ENCODE data around the gene ADAMTS8. TPM values are rescaled to one million over a fixed set of nuclear protein-coding genes. Genes with fewer than 3 reads are reported as not detected.
"Not testable (repeated sequence)": the region's sequence is repeated elsewhere in the genome, so short reads cannot be mapped to it uniquely, and the experiment has no call there.

Gene ADAMTS8
- total RNA-seq, 1 donor from 2014 or later = 2.8 TPM

GRCh38 chr11:130438401-130439159 lies 10.2 kb upstream of the ADAMTS8 start:
- not testable (repeated sequence) for DNase-seq

GRCh38 chr11:130437848-130438247 lies 9.4 kb upstream of the ADAMTS8 start:
- no peak for DNase-seq

DNA sequence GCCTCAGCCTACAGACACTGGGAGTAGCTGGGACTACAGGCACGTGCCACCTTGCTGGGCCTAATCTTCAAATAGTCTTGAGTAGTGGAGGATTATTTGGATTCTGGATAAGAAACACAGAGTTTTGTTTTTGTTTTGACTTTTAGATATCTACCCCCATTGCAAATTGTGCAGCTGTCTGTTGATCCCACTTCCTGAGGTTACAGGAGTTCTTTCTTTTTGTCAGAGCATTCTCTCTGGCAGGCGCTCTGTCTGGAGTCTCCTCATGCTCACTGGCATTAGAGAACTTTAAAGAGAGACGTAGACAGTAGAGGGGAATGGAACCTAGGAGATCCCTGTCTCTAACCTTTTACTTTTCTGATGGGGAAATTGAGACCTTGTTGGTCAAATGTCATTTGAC lies 7.8 kb upstream of the ADAMTS8 start:
- DNase-seq = no peak

- DNase-seq = no peak
These were observed 7.3 kb upstream of the ADAMTS8 start for GRCh38 chr11:130435671-130436070.

GRCh38 chr11:130434521-130435223 lies 6.3 kb upstream of the ADAMTS8 start:
- peak; percentile 52 for DNase-seq

DNA sequence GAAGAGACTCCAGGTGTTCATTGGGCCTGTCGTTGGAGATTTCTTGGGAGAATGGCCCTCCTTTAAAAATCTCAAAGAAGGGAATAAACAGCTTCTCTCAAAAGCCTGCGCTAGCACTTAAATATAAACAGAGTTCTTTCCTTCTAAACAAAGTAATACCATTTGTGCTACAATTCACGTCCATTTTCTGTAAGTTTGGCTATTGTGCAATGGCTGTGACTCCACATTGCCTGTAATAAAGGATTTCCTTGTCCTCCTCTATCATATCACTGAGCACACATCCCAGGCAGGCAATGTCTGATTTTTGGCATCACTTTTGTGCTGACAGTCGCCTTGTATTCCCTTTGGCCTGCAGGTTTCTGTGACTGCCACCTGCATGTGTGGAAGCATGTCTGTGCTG lies 4.9 kb upstream of the ADAMTS8 start:
- DNase-seq = no peak

GRCh38 chr11:130431801-130432200 lies 3.4 kb upstream of the ADAMTS8 start:
- no peak for DNase-seq

DNA sequence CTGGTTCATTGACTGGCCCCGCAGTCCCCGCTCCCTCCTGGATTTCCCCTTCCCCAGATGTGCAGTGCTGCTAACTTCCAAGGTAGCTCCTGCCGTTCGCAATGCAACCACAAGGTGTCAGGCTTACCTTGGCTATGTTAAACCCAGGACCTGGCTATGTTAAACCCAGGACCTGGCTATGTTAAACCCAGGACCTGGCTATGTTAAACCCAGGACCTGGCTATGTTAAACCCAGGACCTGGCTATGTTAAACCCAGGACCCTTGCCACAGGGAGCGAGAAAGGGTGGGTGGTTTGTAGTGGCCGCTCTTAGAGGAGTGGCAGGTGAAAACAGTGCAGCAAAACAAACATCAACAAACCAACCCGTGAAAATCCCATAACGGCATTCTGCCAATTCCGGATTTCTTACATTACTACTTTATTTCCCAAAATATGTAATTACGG lies 2.9 kb upstream of the ADAMTS8 start:
- DNase-seq = peak; percentile 27

DNA sequence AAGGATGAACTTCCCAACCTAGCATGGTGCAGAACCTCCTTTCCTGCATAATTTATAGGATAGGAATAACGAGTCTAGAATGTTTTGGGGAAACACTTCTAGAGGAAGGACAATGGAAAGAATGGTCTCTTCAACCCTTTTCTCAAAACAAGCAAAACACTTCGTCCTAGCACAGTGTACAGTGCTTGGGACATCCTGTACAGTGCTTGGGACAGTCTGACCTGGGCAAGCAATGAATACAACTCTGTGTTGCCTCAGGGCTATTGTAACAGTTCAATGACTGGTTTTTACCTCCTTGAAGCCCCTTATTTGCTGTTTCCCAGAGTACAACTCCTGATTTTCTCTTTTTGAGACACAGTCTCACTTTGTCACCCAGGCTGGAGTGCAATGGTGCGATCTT lies 1.6 kb upstream of the ADAMTS8 start:
- DNase-seq = no peak

DNA sequence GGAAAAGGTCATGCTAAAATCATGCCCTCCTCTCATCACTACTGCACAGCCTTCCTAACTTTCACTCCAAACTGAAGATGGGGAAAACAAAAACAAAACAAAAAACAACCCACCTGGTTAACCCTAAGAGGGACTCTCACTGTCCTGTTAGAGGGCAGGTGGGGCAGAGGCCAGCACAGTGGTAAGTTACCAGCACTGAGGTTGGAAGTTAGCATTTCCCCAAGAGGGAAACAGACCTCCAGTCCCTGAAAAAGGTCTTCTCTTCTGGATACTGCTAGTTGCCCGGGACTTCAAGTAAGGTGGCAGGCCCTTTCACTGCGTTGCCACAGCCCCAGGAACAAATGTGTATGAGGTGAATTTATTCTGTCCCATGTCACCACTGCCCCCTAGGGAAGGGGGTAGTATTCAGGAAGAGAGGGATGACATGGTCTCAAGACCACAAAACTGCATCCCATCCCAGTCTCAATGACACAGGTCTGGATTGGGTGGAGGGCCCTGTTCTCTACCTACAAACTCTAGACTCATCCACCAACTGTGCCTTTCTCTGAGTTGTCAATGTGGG lies 792 bp upstream of the ADAMTS8 start:
- no peak for DNase-seq

DNA sequence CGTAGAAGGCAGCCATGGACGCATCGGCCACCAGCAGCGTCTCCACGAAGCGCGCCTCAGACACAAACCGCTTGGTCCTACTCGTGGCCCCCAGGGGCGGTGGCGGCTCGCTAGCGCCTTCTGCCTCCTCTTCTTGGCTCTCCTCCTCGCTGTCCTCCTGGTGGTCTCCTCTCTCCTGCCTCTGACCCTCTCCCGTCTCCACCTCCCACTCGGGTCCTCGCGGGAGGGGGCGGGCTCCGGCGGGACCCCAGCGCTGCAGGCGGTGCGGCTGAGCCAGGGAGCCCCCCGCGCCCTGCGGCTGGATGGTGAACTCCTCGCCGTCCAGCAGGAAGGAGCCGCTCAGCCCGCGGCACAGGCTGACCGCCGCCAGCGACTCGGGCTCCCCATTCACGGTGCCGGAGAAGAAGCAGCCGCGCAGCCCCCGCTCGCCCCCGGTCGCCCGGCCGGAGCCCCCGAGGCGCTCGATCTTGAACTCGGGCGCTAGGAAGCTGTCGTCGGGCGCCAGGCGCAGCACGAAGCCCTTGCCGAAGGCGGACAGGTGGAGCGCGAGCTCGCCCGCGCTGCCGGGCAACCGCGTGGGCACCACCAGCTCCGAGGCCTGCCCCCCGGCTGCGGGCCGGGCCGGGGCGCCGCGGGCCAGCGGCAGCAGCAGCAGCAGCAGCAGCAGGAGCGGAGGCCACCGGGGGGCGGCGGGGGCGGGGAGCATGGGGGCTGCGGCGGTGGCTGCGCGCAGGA lies 661 bp downstream of the ADAMTS8 start:
- peak; percentile 52 for DNase-seq

GRCh38 chr11:130426837-130427341 lies 1.5 kb downstream of the ADAMTS8 start:
- no peak for DNase-seq

DNA sequence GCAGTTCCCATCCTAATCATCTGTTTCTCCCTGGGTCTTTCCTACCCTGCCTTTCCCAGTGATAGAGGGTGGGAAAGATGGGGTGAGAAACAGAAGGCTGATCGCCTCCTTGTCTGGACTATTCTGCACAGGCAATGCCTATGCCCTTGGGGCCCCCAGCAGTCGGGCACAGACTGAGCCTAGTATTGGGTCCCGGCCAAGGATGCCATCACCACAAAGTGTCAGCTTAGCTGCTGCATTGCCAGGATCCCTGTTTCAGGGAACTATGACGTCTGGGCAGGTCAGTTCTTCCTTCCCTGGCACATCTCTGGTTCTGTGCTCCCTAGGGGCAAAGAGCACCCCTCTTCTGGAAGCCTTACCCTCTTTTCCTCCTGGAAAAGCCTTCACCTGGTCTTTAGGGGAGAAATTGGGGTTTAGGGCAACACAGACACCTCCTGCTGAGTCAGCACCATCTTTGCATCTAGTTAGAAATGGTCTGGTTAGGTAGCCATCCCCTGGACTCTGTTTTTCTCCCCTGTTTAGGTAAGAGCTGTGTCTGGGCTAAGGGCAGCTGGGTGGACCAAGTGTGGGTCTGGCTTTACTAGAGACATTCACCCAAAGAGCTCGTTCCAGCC lies 2.1 kb downstream of the ADAMTS8 start:
- peak; percentile 31 for DNase-seq

DNA sequence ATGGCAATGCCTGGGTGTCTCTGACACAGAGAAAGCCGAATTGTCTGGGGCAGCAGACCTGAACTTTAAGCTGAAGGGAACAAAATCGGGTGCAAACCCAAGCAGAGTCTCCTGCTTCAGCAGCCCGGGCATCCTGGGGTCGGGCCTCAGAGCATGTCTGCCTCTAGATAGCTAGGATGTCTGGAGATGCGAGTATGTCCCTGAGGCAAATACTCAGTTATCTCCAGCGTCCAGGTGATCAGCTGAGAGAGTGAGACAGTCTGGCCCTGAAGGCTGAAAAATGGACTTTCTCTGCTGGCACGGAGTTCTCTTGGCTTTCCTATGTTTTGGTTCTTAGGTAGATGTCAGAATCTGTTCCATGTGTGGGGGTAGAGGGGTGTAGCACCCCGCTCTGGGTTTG lies 3.3 kb downstream of the ADAMTS8 start:
- DNase-seq = no peak

DNA sequence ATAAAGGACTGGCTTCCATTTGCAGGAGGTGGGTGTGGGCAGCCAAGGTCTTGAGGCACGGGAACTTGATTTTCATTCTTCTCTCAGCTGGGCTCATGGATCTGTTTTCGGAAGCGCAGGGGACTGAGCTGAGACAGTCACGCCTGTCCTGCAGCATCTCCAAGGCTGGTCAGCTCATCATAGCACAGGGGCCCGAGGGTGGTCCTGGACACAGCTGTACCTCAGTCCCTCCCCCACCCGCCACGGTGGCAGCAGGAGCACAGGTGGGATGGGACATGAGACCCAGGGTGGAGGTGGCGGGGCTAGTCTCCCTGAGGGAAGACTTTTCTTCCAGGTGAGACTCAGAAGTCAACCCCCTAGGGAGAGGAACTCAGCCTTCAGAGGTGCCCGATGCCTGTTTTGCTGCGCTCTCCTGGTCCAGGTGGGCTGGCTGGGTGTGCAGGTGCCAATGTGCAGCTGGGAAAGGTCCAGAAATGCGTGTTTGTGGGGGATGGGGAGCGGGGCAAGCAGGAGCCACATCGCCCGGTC lies 3.7 kb downstream of the ADAMTS8 start:
- no peak for DNase-seq

- DNase-seq = no peak
These were observed 4.8 kb downstream of the ADAMTS8 start for GRCh38 chr11:130423541-130424142.

GRCh38 chr11:130422251-130422995 lies 6.0 kb downstream of the ADAMTS8 start:
- no peak for DNase-seq

GRCh38 chr11:130421697-130422096 lies 6.7 kb downstream of the ADAMTS8 start:
- no peak for DNase-seq

DNA sequence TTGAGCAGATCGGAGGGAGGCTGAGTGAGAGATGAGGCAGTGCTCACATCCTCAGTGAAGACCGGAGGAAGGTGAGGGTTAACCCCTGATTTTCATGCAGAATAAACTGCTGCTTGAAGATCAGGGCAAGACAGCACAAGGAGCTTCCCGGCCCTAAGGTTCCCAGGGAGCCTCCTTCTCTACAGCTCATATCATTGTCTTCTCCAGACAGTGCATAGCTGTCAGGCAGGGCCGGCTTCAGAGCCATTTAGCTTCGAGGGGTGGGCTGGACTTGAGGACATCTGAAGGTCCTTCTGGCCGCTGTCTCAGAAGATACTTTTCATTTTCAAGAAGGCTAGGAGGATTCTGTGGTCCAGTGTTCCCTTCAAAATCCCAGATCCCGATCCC lies 7.2 kb downstream of the ADAMTS8 start:
- no peak for DNase-seq

GRCh38 chr11:130420478-130421198 lies 7.8 kb downstream of the ADAMTS8 start:
- no peak for DNase-seq

Data from occipital lobe (tissue), 2 donors.